SK-N-SH treated with all-trans-retinoic acid at 6 μM for 48 hours (cell line): Measurements from ENCODE around the gene NKX2-3.

Source experiments
- ATAC-seq: fragments of 200-7000 bp; cut with Tn5 transposase; 3 replicates; pipeline ENCODE4 v1.9.1; 2020; ENCODE audit warnings: mild to moderate bottlenecking, moderate library complexity
- BACH2 ChIP-seq: fragments of 250-450 bp; sonication (Bioruptor Pico); IDR thresholded peaks from 2 replicates; pipeline ENCODE4 v1.9.0; 2021; ENCODE audit warnings: mild to moderate bottlenecking, borderline replicate concordance
- CSDC2 ChIP-seq: fragments of 250-450 bp; sonication (Bioruptor Pico); IDR thresholded peaks from 2 replicates; pipeline ENCODE4 v1.5.0; 2020; ENCODE audit warnings: mild to moderate bottlenecking, moderate library complexity
- ESRRG ChIP-seq: fragments of 250-450 bp; sonication (Bioruptor Pico); IDR thresholded peaks from 2 replicates; pipeline ENCODE4 v1.6.1; 2021; ENCODE audit warnings: mild to moderate bottlenecking
- GLIS3 ChIP-seq: fragments of 250-450 bp; sonication (Bioruptor Pico); IDR thresholded peaks from 2 replicates; pipeline ENCODE4 v1.5.0; 2020; ENCODE audit warnings: mild to moderate bottlenecking, moderate library complexity
- ISL1 ChIP-seq: fragments of 250-450 bp; sonication (Bioruptor Pico); IDR thresholded peaks from 2 replicates; pipeline ENCODE4 v2.1.2; 2022; ENCODE audit warnings: mild to moderate bottlenecking, moderate library complexity
- OSR1 ChIP-seq: fragments of 250-450 bp; sonication (Bioruptor Pico); IDR thresholded peaks from 2 replicates; pipeline ENCODE4 v1.8.0; 2022; ENCODE audit warnings: moderate library complexity, mild to moderate bottlenecking, inconsistent platforms
- PPARA ChIP-seq: fragments of 250-450 bp; sonication (Bioruptor Pico); IDR thresholded peaks from 2 replicates; pipeline ENCODE4 v1.5.0; 2020; ENCODE audit warnings: mild to moderate bottlenecking, borderline replicate concordance
- SNAI2 ChIP-seq: fragments of 250-450 bp; sonication (Bioruptor Pico); IDR thresholded peaks from 2 replicates; pipeline ENCODE4 v1.5.0; 2020; ENCODE audit warnings: mild to moderate bottlenecking, moderate library complexity
- TCF4 ChIP-seq: fragments of 250-450 bp; sonication (Bioruptor Pico); IDR thresholded peaks from 2 replicates; pipeline ENCODE4 v1.8.0; 2021; ENCODE audit warnings: mild to moderate bottlenecking, moderate library complexity, borderline replicate concordance
- TOX ChIP-seq: fragments of 250-450 bp; sonication (Bioruptor Pico); IDR thresholded peaks from 2 replicates; pipeline ENCODE4 v1.8.0; 2021; ENCODE audit warnings: mild to moderate bottlenecking, moderate library complexity, borderline replicate concordance
- ZC3H10 ChIP-seq: fragments of 250-450 bp; sonication (Bioruptor Pico); IDR thresholded peaks from 2 replicates; pipeline ENCODE4 v1.5.1; 2021; ENCODE audit warnings: mild to moderate bottlenecking, moderate library complexity
- ZFP3 ChIP-seq: fragments of 250-450 bp; sonication (Bioruptor Pico); IDR thresholded peaks from 2 replicates; pipeline ENCODE4 v1.5.0; 2020; ENCODE audit warnings: mild to moderate bottlenecking, moderate library complexity
- ZFP30 ChIP-seq: fragments of 450-650 bp; formaldehyde crosslinking; IDR thresholded peaks from 2 replicates; pipeline ENCODE4 v1.5.0; 2022; ENCODE audit warnings: mild to moderate bottlenecking, moderate library complexity
- ZNF565 ChIP-seq: fragments of 450-650 bp; formaldehyde crosslinking; conservative IDR thresholded peaks from 2 replicates; pipeline ENCODE4 v1.5.0; 2020; ENCODE audit warnings: low read depth, mild to moderate bottlenecking, moderate library complexity
- ZNF70 ChIP-seq: fragments of 450-650 bp; formaldehyde crosslinking; IDR thresholded peaks from 2 replicates; pipeline ENCODE4 v1.5.0; 2020; ENCODE audit warnings: mild to moderate bottlenecking, moderate library complexity
- ZNF8 ChIP-seq: fragments of 450-650 bp; formaldehyde crosslinking; IDR thresholded peaks from 2 replicates; pipeline ENCODE4 v1.5.0; 2020; ENCODE audit warnings: mild to moderate bottlenecking, moderate library complexity
- TF ChIP-seq, protein P1 (sequence below): fragments of 250-450 bp; sonication (Bioruptor Pico); IDR thresholded peaks from 2 replicates; pipeline ENCODE4 v1.8.0; 2021; ENCODE audit warnings: low read depth, mild to moderate bottlenecking, moderate library complexity, borderline replicate concordance
- TF ChIP-seq, protein P2 (sequence below): fragments of 250-450 bp; sonication (Bioruptor Pico); IDR thresholded peaks from 2 replicates; pipeline ENCODE4 v1.5.0; 2020; ENCODE audit warnings: mild to moderate bottlenecking, moderate library complexity
- TF ChIP-seq, protein P3 (sequence below): fragments of 250-450 bp; sonication (Bioruptor Pico); IDR thresholded peaks from 2 replicates; pipeline ENCODE4 v1.8.0; 2020; ENCODE audit warnings: mild to moderate bottlenecking, moderate library complexity, borderline replicate concordance
- TF ChIP-seq, protein P4 (sequence below): fragments of 250-450 bp; sonication (Bioruptor Pico); IDR thresholded peaks from 2 replicates; pipeline ENCODE4 v1.5.1; 2020; ENCODE audit warnings: low read depth, mild to moderate bottlenecking, moderate library complexity

Gene NKX2-3

DNA sequence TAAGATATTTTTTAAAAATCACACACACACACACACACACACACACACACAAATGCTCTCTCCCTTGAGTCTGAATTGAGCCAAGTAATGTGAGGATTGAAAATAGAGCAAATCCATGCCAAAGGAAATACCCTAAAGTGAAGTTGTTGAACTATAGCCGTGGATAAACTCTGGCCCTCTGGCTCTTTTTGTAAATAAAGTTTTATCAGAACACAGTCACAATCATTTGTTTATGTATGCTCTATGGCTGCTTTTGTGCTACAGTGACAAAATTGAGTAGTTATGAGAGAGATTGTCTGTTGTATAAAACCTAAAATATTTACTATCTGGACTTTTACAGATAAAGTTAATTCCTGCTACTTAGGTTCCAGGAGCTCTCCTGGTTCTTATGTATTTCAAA, 39.1 kb downstream of the NKX2-3 start:
- no peak for ATAC-seq
- TF ChIP-seq, protein P1, sequence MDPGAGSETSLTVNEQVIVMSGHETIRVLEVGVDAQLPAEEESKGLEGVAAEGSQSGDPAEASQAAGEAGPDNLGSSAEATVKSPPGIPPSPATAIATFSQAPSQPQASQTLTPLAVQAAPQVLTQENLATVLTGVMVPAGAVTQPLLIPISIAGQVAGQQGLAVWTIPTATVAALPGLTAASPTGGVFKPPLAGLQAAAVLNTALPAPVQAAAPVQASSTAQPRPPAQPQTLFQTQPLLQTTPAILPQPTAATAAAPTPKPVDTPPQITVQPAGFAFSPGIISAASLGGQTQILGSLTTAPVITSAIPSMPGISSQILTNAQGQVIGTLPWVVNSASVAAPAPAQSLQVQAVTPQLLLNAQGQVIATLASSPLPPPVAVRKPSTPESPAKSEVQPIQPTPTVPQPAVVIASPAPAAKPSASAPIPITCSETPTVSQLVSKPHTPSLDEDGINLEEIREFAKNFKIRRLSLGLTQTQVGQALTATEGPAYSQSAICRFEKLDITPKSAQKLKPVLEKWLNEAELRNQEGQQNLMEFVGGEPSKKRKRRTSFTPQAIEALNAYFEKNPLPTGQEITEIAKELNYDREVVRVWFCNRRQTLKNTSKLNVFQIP: no peak
- TF ChIP-seq TCF4 (CRISPR knock-in tag) (no peak), GLIS3 (no peak), SNAI2 (CRISPR knock-in tag) (no peak), ZC3H10 (CRISPR knock-in tag) (no peak), BACH2 (CRISPR knock-in tag) (no peak), ZFP3 (no peak), ZNF565 (CRISPR knock-in tag) (no peak), ZFP30 (CRISPR knock-in tag) (no peak), ZNF70 (no peak), OSR1 (no peak)
- TF ChIP-seq, protein P2, sequence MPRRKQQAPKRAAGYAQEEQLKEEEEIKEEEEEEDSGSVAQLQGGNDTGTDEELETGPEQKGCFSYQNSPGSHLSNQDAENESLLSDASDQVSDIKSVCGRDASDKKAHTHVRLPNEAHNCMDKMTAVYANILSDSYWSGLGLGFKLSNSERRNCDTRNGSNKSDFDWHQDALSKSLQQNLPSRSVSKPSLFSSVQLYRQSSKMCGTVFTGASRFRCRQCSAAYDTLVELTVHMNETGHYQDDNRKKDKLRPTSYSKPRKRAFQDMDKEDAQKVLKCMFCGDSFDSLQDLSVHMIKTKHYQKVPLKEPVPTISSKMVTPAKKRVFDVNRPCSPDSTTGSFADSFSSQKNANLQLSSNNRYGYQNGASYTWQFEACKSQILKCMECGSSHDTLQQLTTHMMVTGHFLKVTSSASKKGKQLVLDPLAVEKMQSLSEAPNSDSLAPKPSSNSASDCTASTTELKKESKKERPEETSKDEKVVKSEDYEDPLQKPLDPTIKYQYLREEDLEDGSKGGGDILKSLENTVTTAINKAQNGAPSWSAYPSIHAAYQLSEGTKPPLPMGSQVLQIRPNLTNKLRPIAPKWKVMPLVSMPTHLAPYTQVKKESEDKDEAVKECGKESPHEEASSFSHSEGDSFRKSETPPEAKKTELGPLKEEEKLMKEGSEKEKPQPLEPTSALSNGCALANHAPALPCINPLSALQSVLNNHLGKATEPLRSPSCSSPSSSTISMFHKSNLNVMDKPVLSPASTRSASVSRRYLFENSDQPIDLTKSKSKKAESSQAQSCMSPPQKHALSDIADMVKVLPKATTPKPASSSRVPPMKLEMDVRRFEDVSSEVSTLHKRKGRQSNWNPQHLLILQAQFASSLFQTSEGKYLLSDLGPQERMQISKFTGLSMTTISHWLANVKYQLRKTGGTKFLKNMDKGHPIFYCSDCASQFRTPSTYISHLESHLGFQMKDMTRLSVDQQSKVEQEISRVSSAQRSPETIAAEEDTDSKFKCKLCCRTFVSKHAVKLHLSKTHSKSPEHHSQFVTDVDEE (CRISPR knock-in tag): no peak
- TF ChIP-seq, protein P3, sequence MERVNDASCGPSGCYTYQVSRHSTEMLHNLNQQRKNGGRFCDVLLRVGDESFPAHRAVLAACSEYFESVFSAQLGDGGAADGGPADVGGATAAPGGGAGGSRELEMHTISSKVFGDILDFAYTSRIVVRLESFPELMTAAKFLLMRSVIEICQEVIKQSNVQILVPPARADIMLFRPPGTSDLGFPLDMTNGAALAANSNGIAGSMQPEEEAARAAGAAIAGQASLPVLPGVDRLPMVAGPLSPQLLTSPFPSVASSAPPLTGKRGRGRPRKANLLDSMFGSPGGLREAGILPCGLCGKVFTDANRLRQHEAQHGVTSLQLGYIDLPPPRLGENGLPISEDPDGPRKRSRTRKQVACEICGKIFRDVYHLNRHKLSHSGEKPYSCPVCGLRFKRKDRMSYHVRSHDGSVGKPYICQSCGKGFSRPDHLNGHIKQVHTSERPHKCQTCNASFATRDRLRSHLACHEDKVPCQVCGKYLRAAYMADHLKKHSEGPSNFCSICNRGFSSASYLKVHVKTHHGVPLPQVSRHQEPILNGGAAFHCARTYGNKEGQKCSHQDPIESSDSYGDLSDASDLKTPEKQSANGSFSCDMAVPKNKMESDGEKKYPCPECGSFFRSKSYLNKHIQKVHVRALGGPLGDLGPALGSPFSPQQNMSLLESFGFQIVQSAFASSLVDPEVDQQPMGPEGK (CRISPR knock-in tag): no peak

DNA sequence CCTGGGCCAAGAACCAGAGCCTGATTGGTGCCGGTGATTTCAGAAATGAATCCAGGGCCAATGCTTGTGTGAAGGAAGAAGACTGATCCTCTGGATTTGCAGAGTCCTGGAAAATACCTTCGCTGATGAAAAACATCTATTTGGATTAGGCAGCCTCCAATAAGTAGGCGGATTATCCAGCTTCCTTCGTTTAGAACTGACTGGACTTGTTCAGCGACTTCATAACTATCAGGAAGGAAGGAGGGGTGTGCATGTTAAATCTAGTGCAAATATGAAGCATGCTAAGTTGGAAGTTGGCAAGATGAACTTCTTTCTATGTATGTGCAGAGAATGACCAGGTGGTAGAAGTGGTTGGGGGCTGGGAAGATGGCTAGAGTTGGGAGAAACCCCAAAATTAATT, 41.0 kb downstream of the NKX2-3 start:
- ATAC-seq: no peak
- TF ChIP-seq GLIS3 (no peak), ZNF565 (CRISPR knock-in tag) (no peak), ISL1 (CRISPR knock-in tag) (no peak), ESRRG (no peak), ZNF70 (no peak), ZNF8 (CRISPR knock-in tag) (no peak)
- TF ChIP-seq, protein P4, sequence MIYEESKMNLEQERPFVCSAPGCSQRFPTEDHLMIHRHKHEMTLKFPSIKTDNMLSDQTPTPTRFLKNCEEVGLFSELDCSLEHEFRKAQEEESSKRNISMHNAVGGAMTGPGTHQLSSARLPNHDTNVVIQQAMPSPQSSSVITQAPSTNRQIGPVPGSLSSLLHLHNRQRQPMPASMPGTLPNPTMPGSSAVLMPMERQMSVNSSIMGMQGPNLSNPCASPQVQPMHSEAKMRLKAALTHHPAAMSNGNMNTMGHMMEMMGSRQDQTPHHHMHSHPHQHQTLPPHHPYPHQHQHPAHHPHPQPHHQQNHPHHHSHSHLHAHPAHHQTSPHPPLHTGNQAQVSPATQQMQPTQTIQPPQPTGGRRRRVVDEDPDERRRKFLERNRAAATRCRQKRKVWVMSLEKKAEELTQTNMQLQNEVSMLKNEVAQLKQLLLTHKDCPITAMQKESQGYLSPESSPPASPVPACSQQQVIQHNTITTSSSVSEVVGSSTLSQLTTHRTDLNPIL: no peak
- TF ChIP-seq, protein P2 (CRISPR knock-in tag): no peak

DNA sequence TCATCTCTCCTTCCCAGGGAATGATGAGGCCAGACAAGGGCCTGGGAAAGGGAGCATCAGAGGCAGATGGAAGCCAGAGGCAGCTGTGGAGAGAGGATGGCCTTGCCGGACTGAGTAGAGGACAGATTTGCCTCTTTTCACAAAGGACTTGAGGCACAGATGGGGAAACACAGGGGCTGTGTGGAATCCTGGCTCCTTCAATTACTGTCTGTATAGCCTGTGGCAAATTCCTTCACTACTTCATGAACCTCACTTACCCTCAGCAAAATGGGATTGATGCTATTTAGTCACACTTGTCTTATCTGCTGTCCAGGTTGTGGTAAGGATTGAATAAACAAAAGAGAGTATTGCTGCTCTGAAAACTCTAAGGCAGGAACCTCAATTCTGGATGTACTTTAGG, 47.2 kb downstream of the NKX2-3 start:
- no peak for ATAC-seq
- no peak for TF ChIP-seq TOX (CRISPR knock-in tag)
- TF ChIP-seq PPARA (CRISPR knock-in tag): no peak
- TF ChIP-seq, protein P4: no peak
- TF ChIP-seq, protein P3 (CRISPR knock-in tag): no peak
- no peak for TF ChIP-seq ZNF8 (CRISPR knock-in tag)
- no peak for TF ChIP-seq GLIS3
- TF ChIP-seq ZNF70: no peak
- TF ChIP-seq CSDC2 (CRISPR knock-in tag): no peak
